SK-N-SH treated with all-trans-retinoic acid at 6 μM for 48 hours (cell line): ENCODE results near the gene ZNF132.

Experiments used
- ARNTL ChIP-seq: fragments of 450-650 bp; formaldehyde crosslinking; IDR thresholded peaks from 2 replicates; pipeline ENCODE4 v1.5.0; 2020; ENCODE audit warnings: low read depth, mild to moderate bottlenecking, moderate library complexity, borderline replicate concordance
- PATZ1 ChIP-seq: fragments of 250-450 bp; sonication (Bioruptor Pico); IDR thresholded peaks from 2 replicates; pipeline ENCODE4 v1.8.0; 2020; ENCODE audit warnings: mild to moderate bottlenecking, moderate library complexity, borderline replicate concordance
- ZC3H10 ChIP-seq: fragments of 250-450 bp; sonication (Bioruptor Pico); IDR thresholded peaks from 2 replicates; pipeline ENCODE4 v1.5.1; 2021; ENCODE audit warnings: mild to moderate bottlenecking, moderate library complexity
- ZFP30 ChIP-seq: fragments of 450-650 bp; formaldehyde crosslinking; IDR thresholded peaks from 2 replicates; pipeline ENCODE4 v1.5.0; 2022; ENCODE audit warnings: mild to moderate bottlenecking, moderate library complexity

- TF ChIP-seq ZC3H10 (CRISPR knock-in tag) (no peak), ARNTL (CRISPR knock-in tag) (no peak), PATZ1 (CRISPR knock-in tag) (no peak), ZFP30 (CRISPR knock-in tag) (no peak)
Observed at GRCh38 chr19:58399903-58400302, 40.0 kb downstream of the ZNF132 start.
